MCF 10A (cell line): ENCODE measurements around the gene NLRC3. TPM values are rescaled to one million over a fixed set of nuclear protein-coding genes. Genes with fewer than 3 reads are reported as not detected.
A peak's percentile ranks its signal among the peaks of the same experiment; 100 is the strongest.

Experiments used
- BruUV-seq: library from RNA; stranded (reverse); fragments of 400-500 nt; replicated peaks from 2 replicates; lab custom pipeline; 2021; lab: Mats Ljungman, UMichigan
- CTCF ChIA-PET: fragments of 300-600 bp; sonication (Branson Sonifier 250); formaldehyde crosslinking; extraction: SDS; loops from one replicate; lab custom pipeline; 2021; ENCODE audit warnings: antibody characterized with exemption, inconsistent platforms; lab: Yijun Ruan, JAX
- POLR2A ChIA-PET: fragments of 300-600, 350-650 bp; sonication (Branson Sonifier 250); formaldehyde crosslinking; extraction: SDS; loops from one replicate; lab custom pipeline; 2020; ENCODE audit warnings: antibody characterized with exemption, inconsistent platforms; lab: Yijun Ruan, JAX
- DNase-seq: peaks from one replicate; pipeline ENCODE4 v3.0.0-alpha.2; 2018; ENCODE audit not compliant: unreplicated experiment
- H3K27ac Mint-ChIP-seq: one replicate; pipeline ENCODE4 v1.8.0; 2022; ENCODE audit warnings: mild to moderate bottlenecking, low read depth, mixed read lengths; ENCODE audit not compliant: unreplicated experiment
- H3K27me3 Mint-ChIP-seq: one replicate; pipeline ENCODE4 v1.8.0; 2022; ENCODE audit warnings: mixed read lengths; ENCODE audit not compliant: insufficient read depth, unreplicated experiment
- H3K36me3 Mint-ChIP-seq: one replicate; pipeline ENCODE4 v1.8.0; 2022; ENCODE audit warnings: mild to moderate bottlenecking, moderate library complexity, mixed read lengths; ENCODE audit not compliant: insufficient read depth, unreplicated experiment
- H3K4me1 Mint-ChIP-seq: one replicate; pipeline ENCODE4 v1.8.0; 2022; ENCODE audit warnings: mixed read lengths; ENCODE audit not compliant: insufficient read depth, unreplicated experiment
- H3K4me3 Mint-ChIP-seq: one replicate; pipeline ENCODE4 v1.8.0; 2022; ENCODE audit warnings: mild to moderate bottlenecking, moderate library complexity, mixed read lengths; ENCODE audit not compliant: unreplicated experiment
- H3K9me3 Mint-ChIP-seq: one replicate; pipeline ENCODE4 v1.8.0; 2022; ENCODE audit warnings: mixed read lengths; ENCODE audit not compliant: unreplicated experiment
- intact Hi-C: fragments of 100-400 bp; cut with micrococcal nuclease; formaldehyde crosslinking; loops from 2 replicates; pipeline ENCODE4 v1.14.1; 2022
- total RNA-seq: library from RNA; stranded (reverse); gene quantifications from 2 replicates; pipeline ENCODE4 v1.2.3, GENCODE V29; 2022
- TF ChIP-seq, protein P1 (sequence below): fragments of 200-600 bp; IDR thresholded peaks from one replicate; pipeline ENCODE4 v1.8.0; 2022; ENCODE audit warnings: antibody characterized with exemption, mild to moderate bottlenecking; ENCODE audit not compliant: unreplicated experiment

The NLRC3 gene
- total RNA-seq, 1 experiment from 2014 or later, result not detected

DNA sequence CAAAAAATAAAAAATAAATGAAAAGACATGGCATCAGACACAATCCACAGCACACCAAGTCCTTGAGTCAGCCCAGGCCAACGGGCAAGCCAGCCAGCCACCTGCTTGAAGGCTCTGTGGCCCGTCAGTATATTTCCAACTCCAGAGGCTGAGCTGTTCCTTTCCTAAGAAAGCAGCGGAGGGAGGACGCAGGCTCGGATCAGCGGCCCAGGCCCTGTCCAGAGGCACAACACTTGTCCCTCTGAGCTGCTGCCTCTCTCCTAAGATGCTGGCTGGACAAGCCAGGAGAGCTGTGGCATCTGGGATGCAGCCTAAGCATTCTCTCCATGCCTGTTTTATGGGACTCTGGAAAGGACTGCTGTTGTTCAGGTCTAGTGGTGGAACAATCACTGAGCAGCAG, 14.8 kb upstream of the NLRC3 start:
- H3K4me1 Mint-ChIP-seq, result no peaks in the 10 kb centered on the region
- CTCF ChIA-PET, result interaction anchor here (0.8 kb wide), 1 partner anchor 118 kb away, joined by 3 read pairs; no protein-coding TSS in a partner anchor
- no peak overlapping the region for H3K27ac Mint-ChIP-seq
- POLR2A ChIA-PET, result no interaction called here
- intact Hi-C loops, result no loop called here
- BruUV-seq, result no TSS peak
- H3K9me3 Mint-ChIP-seq, result no peaks in the 10 kb centered on the region
- H3K27me3 Mint-ChIP-seq, result no peaks in the 10 kb centered on the region
- H3K4me3 Mint-ChIP-seq, result no peak overlapping the region
- H3K36me3 Mint-ChIP-seq, result no peaks in the 10 kb centered on the region
- no peak for DNase-seq
- TF ChIP-seq, protein P1, sequence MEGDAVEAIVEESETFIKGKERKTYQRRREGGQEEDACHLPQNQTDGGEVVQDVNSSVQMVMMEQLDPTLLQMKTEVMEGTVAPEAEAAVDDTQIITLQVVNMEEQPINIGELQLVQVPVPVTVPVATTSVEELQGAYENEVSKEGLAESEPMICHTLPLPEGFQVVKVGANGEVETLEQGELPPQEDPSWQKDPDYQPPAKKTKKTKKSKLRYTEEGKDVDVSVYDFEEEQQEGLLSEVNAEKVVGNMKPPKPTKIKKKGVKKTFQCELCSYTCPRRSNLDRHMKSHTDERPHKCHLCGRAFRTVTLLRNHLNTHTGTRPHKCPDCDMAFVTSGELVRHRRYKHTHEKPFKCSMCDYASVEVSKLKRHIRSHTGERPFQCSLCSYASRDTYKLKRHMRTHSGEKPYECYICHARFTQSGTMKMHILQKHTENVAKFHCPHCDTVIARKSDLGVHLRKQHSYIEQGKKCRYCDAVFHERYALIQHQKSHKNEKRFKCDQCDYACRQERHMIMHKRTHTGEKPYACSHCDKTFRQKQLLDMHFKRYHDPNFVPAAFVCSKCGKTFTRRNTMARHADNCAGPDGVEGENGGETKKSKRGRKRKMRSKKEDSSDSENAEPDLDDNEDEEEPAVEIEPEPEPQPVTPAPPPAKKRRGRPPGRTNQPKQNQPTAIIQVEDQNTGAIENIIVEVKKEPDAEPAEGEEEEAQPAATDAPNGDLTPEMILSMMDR, result no peak

DNA sequence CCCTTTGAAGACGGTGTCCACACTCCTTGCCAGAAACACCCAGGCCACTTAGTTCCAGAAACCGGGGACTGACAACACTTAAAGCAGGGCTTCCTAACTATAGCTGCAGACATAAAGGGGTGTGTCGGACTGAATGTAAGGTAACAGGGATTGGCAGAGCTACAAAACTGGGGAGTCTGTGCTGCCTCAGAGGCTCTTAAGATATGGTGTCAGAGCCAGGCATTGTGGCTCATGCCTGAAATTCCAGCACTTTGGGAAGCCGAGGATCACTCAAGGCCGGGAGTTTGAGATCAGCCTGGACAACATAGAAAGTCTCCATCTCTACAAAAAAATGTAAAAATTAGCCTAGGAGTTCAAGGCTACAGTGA, 14.2 kb upstream of the NLRC3 start:
- no TSS peak for BruUV-seq
- H3K9me3 Mint-ChIP-seq, result no peaks in the 10 kb centered on the region
- H3K4me1 Mint-ChIP-seq, result no peaks in the 10 kb centered on the region
- TF ChIP-seq, protein P1, result no peak
- DNase-seq, result no peak
- H3K36me3 Mint-ChIP-seq, result no peaks in the 10 kb centered on the region
- intact Hi-C loops, result no loop called here
- ChIA-PET CTCF (interaction anchor here (0.8 kb wide), 1 partner anchor 119 kb away, joined by 3 read pairs; no protein-coding TSS in a partner anchor), POLR2A (no interaction called here)
- no peaks in the 10 kb centered on the region for H3K27me3 Mint-ChIP-seq
- no peak overlapping the region for H3K4me3 Mint-ChIP-seq
- no peak overlapping the region for H3K27ac Mint-ChIP-seq

DNA sequence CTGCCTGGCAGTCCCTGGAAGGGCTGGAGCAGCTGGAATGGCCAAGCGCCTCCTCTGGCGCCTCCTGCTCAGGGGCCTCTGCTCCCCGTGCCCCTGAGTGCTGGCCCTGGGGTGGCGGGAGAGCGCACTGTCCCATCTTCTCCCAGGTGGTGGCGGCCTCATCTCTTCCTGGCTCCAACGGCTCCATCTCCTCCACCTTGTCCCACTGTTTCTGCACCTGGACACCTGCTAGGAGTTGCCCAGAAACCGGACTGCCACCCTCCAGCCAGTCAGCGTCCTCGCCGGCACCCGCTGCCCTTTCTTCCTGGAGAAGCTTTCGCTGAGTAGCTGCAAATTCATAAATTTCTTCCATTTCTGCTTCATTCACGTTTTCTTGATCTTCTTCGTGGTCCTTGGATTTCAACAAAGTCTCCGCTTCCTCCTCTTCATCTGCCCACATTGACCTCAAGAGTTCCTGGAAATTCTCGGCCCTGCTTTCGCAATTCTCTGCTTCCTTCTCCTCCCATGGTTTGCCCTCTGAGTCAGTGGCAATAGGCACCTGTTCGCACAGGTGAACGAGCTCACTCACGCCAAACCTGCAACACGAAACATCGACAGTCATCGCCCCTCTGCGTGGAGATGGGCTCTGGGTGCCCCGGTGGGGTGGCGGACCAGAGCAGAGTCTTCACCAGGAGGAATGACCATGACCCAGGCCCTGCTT, 13.7 kb upstream of the NLRC3 start:
- no peaks in the 10 kb centered on the region for H3K9me3 Mint-ChIP-seq
- H3K4me1 Mint-ChIP-seq, result no peaks in the 10 kb centered on the region
- POLR2A ChIA-PET, result no interaction called here
- CTCF ChIA-PET, result no interaction called here
- peak; percentile 65 for DNase-seq
- no peak overlapping the region for H3K4me3 Mint-ChIP-seq
- no TSS peak for BruUV-seq
- intact Hi-C loops, result no loop called here
- no peaks in the 10 kb centered on the region for H3K36me3 Mint-ChIP-seq
- TF ChIP-seq, protein P1, result no peak
- no peaks in the 10 kb centered on the region for H3K27me3 Mint-ChIP-seq
- H3K27ac Mint-ChIP-seq, result no peak overlapping the region

DNA sequence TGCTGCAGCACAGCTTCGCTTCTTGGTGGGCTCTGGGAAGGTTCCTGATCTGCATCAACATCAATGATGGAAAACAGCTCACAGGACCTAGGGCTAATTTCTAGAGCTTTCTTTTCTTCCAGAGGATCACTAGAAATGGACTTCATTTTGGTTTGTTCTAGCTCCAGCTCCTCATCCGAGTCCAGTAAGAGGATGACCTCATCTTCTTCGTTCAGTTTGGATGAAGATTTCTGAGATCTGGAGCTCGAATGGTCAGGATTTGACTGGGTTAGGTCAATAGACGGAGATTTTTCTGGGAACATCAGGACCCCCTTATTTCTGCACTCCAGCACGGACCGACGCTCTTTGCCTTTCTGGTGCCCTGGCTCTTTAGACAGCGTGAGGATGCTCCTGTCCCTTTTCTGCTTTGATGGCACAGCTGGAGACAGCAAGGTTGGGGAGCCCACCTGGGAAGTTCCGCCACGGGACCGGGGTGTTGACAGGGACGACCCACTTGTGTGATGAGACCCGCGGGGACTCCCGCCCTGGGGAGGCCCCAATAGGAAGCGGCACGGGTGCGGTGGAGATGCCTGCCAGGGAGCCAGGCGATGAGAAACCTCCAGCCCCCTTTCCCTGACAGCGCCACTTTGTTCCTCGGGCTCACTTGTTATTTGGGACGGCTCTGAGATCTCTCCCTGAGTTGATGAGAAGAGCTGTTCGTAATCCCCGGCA, 12.9 kb upstream of the NLRC3 start:
- DNase-seq, result no peak
- Mint-ChIP-seq H3K27ac (no peak overlapping the region), H3K27me3 (no peaks in the 10 kb centered on the region), H3K4me3 (no peak overlapping the region), H3K36me3 (no peaks in the 10 kb centered on the region), H3K9me3 (no peaks in the 10 kb centered on the region), H3K4me1 (no peaks in the 10 kb centered on the region)
- ChIA-PET POLR2A (no interaction called here), CTCF (no interaction called here)
- TF ChIP-seq, protein P1, result no peak
- intact Hi-C loops, result no loop called here
- BruUV-seq, result no TSS peak
